Measurements from ENCODE around the gene AK8. TPM values are rescaled to one million over a fixed set of nuclear protein-coding genes. Genes with fewer than 3 reads are reported as not detected.

The AK8 gene
- total RNA-seq, 4 donors from 2014 or later = 1.4 to 3.7 (median 1.8) TPM

DNA sequence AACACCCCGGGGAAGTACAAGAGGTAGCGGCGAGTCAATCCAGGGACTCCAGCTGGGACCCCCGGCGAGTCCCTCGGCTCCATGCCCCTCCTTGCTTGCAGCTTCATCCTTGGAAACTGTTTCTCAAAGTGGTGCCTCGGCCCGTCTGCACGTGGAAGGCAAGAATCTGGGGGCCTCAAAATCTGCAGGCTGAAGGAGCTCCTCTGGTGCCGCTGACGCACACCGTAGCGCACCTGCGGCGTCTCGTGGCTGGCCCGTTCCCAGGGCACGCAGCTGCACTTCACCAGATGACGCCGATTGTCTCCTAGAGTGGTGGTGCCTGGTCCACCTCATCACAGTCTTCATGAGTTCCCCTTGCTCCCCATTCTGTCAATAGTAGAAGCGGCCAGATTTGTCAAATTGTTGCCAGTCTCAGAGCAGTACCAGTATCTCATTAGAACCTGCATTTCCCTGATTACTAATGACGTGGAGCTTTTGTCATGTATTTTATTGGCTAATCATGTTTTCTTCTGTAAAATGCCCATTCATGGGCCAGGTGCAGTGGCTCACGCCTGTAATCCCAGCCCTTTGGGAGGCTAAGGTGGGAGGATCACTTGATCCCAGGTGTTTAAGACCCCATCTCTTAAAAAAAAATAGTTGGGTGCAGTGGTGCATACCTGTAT lies 169.2 kb downstream of the AK8 start:
- no peaks in the 10 kb centered on the region for H3K36me3 ChIP-seq
- TF ChIP-seq EP300 (IDR thresholded peaks at IDR 0.05) (no peak), POLR2AphosphoS5 (IDR thresholded peaks at IDR 0.05) (no peak), POLR2A (IDR thresholded peaks at IDR 0.05) (no peak)
- TF ChIP-seq, protein P1, sequence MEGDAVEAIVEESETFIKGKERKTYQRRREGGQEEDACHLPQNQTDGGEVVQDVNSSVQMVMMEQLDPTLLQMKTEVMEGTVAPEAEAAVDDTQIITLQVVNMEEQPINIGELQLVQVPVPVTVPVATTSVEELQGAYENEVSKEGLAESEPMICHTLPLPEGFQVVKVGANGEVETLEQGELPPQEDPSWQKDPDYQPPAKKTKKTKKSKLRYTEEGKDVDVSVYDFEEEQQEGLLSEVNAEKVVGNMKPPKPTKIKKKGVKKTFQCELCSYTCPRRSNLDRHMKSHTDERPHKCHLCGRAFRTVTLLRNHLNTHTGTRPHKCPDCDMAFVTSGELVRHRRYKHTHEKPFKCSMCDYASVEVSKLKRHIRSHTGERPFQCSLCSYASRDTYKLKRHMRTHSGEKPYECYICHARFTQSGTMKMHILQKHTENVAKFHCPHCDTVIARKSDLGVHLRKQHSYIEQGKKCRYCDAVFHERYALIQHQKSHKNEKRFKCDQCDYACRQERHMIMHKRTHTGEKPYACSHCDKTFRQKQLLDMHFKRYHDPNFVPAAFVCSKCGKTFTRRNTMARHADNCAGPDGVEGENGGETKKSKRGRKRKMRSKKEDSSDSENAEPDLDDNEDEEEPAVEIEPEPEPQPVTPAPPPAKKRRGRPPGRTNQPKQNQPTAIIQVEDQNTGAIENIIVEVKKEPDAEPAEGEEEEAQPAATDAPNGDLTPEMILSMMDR (IDR thresholded peaks at IDR 0.05) = no peak
- no peak overlapping the region for H3K4me3 ChIP-seq
- no peaks in the 10 kb centered on the region for H3K4me1 ChIP-seq
- DNase-seq (ENCODE audit: low spot score in 2 of 2) = no peak
- H3K27me3 ChIP-seq = peaks cover 4% of the 10 kb centered on the region
- H3K9me3 ChIP-seq = no peaks in the 10 kb centered on the region
- H3K27ac ChIP-seq = no peak overlapping the region
- 86% methylated on average over 16 of the region's 23 CpGs for WGBS

DNA sequence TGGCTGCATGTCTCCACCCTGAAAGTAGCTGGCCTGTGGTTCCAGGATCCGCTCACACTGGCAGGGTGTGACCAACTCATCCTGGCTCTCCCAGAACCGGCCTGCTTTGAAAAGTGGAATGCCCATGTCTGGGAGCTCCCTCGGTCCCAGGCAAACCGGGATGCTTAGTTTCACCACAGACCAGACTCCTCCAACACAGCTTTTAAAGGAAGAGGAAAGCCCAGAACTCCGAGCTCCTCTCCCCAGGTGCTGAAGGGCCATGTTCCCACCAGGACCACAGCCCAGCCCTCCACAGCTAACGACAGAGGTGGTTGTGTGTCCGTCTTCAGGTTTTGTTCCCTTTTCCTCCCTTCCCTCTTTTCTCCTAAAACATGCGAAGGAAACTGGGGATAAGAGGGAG lies 169.8 kb downstream of the AK8 start:
- no peak overlapping the region for H3K27ac ChIP-seq
- no peak for DNase-seq (ENCODE audit: low spot score in 2 of 2)
- no peaks in the 10 kb centered on the region for H3K9me3 ChIP-seq
- H3K4me1 ChIP-seq = no peaks in the 10 kb centered on the region
- TF ChIP-seq, protein P1 (IDR thresholded peaks at IDR 0.05) = no peak
- TF ChIP-seq POLR2AphosphoS5 (IDR thresholded peaks at IDR 0.05) (no peak), POLR2A (IDR thresholded peaks at IDR 0.05) (no peak)
- no peaks in the 10 kb centered on the region for H3K36me3 ChIP-seq
- H3K27me3 ChIP-seq = peaks cover 4% of the 10 kb centered on the region
- no peak overlapping the region for H3K4me3 ChIP-seq
- WGBS = 76% methylated on average over 7 of the region's 8 CpGs

DNA sequence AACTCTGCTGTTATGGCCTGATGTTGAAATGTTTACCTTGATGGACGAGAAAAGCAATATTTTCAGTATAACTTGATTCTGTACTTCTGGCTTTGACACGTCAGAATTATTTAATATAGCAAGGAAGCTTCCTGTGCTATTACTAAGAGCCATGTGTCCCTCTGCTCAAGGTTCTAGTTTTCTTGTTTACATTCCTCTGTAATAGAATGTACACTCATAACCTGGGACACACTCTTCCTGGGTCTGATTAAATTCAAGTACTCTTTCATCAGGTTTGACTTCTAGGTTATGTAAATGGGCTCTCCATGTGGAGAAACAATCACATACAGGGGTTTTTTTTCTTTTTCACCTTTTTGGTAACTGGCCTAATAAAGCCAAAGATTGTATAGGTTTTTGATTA lies 174.7 kb downstream of the AK8 start:
- 66% methylated on average over 2 of the region's 2 CpGs for WGBS
- no peaks in the 10 kb centered on the region for H3K4me1 ChIP-seq
- H3K27ac ChIP-seq = no peak overlapping the region
- peaks cover 4% of the 10 kb centered on the region for H3K27me3 ChIP-seq
- H3K9me3 ChIP-seq = no peaks in the 10 kb centered on the region
- H3K36me3 ChIP-seq = no peaks in the 10 kb centered on the region
- TF ChIP-seq POLR2AphosphoS5 (IDR thresholded peaks at IDR 0.05) = no peak
- TF ChIP-seq EP300 (IDR thresholded peaks at IDR 0.05) = no peak
- no peak for TF ChIP-seq POLR2A (IDR thresholded peaks at IDR 0.05)
- TF ChIP-seq, protein P1 (IDR thresholded peaks at IDR 0.05) = no peak
- DNase-seq (ENCODE audit: low spot score in 2 of 2) = no peak
- H3K4me3 ChIP-seq = no peak overlapping the region

DNA sequence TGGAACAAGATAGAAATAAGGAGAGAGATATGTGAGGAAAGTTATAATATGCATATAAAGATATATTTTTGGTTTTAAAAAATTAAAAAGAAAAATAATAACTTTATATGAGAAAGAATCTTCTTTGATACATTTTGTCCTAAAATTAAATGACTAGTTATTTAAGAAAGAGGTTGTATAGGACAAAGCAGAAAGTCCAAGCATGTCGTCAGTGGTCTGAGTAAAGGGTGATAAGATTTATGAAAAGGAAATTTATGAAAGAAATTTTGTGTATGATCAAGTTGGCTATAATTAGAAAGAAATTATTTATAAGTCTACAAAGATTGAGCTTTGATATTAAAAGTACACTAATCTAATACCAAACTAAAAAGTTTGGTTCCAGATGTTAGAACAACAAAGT lies 175.8 kb downstream of the AK8 start:
- no peaks in the 10 kb centered on the region for H3K4me1 ChIP-seq
- H3K36me3 ChIP-seq = no peaks in the 10 kb centered on the region
- peaks cover 4% of the 10 kb centered on the region for H3K27me3 ChIP-seq
- H3K27ac ChIP-seq = no peak overlapping the region
- H3K9me3 ChIP-seq = no peaks in the 10 kb centered on the region
- 0% methylated on average over 1 of the region's 1 CpG for WGBS
- no peak overlapping the region for H3K4me3 ChIP-seq
- no peak for TF ChIP-seq EP300 (IDR thresholded peaks at IDR 0.05)
- TF ChIP-seq POLR2A (IDR thresholded peaks at IDR 0.05) = no peak
- TF ChIP-seq POLR2AphosphoS5 (IDR thresholded peaks at IDR 0.05) = no peak
- TF ChIP-seq, protein P1 (IDR thresholded peaks at IDR 0.05) = no peak
- no peak for DNase-seq (ENCODE audit: low spot score in 2 of 2)

- no peaks in the 10 kb centered on the region for H3K9me3 ChIP-seq
- no peaks in the 10 kb centered on the region for H3K27me3 ChIP-seq
- no peaks in the 10 kb centered on the region for H3K36me3 ChIP-seq
- no peak for DNase-seq (ENCODE audit: low spot score in 2 of 2)
- no peak for TF ChIP-seq POLR2AphosphoS5 (IDR thresholded peaks at IDR 0.05)
- TF ChIP-seq, protein P1 (IDR thresholded peaks at IDR 0.05) = no peak
- TF ChIP-seq EP300 (IDR thresholded peaks at IDR 0.05) = no peak
- TF ChIP-seq POLR2A (IDR thresholded peaks at IDR 0.05) = no peak
- H3K4me3 ChIP-seq = no peak overlapping the region
- H3K4me1 ChIP-seq = no peaks in the 10 kb centered on the region
- WGBS = 13% methylated on average over 1 of the region's 1 CpG
- no peak overlapping the region for H3K27ac ChIP-seq
These were observed 178.1 kb downstream of the AK8 start for GRCh38 chr9:132699956-132700355.
